ENCODE data around the gene GOLGA5. TPM values are rescaled to one million over a fixed set of nuclear protein-coding genes. Genes with fewer than 3 reads are reported as not detected.

Gene GOLGA5
- total RNA-seq, 1 donor = 77.7 TPM

DNA sequence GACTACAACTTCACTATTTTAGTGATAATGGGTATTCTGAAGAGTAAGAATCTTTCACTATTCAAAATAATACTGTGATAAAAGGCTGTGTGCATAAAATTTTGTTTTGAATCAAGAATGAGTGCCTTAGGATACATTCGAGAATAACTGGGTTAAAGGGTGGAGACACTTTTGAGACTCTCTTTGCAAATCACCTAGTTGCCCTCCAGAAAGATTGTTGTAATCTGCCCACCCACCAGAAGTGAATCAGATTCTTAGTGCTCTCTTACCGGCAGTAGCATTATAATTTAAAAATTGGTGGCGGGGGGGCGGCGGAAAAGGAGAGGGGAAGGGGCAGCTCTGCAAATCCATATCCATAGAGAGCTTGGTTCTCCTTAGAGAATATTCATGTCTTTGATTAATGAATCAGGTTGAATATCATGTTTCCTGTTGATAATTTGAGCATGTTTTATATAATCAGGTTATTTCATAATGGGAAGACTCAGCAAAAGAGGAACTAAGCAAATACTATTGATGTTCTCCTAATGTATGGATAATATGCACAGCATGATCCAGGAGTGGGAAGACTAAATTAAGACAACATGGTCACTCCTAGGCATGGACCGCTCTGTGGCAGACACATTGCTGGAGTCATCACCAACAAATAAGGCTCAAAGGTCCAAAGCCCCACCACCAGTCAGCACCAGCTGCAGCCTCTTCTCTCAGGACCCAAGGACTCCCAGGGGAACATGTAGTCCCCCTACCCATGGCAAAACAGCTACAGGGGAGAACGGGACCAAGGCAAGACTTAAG, 66.1 kb downstream of the GOLGA5 start:
- DNase-seq (ENCODE audit: low read depth) = no peak
- H3K4me3 ChIP-seq (ENCODE audit: low read depth, low read length) = no peak overlapping the region
- TF ChIP-seq, protein P1, sequence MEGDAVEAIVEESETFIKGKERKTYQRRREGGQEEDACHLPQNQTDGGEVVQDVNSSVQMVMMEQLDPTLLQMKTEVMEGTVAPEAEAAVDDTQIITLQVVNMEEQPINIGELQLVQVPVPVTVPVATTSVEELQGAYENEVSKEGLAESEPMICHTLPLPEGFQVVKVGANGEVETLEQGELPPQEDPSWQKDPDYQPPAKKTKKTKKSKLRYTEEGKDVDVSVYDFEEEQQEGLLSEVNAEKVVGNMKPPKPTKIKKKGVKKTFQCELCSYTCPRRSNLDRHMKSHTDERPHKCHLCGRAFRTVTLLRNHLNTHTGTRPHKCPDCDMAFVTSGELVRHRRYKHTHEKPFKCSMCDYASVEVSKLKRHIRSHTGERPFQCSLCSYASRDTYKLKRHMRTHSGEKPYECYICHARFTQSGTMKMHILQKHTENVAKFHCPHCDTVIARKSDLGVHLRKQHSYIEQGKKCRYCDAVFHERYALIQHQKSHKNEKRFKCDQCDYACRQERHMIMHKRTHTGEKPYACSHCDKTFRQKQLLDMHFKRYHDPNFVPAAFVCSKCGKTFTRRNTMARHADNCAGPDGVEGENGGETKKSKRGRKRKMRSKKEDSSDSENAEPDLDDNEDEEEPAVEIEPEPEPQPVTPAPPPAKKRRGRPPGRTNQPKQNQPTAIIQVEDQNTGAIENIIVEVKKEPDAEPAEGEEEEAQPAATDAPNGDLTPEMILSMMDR (IDR thresholded peaks at IDR 0.05; ENCODE audit: insufficient read depth, low read depth, low read length) = no peak

DNA sequence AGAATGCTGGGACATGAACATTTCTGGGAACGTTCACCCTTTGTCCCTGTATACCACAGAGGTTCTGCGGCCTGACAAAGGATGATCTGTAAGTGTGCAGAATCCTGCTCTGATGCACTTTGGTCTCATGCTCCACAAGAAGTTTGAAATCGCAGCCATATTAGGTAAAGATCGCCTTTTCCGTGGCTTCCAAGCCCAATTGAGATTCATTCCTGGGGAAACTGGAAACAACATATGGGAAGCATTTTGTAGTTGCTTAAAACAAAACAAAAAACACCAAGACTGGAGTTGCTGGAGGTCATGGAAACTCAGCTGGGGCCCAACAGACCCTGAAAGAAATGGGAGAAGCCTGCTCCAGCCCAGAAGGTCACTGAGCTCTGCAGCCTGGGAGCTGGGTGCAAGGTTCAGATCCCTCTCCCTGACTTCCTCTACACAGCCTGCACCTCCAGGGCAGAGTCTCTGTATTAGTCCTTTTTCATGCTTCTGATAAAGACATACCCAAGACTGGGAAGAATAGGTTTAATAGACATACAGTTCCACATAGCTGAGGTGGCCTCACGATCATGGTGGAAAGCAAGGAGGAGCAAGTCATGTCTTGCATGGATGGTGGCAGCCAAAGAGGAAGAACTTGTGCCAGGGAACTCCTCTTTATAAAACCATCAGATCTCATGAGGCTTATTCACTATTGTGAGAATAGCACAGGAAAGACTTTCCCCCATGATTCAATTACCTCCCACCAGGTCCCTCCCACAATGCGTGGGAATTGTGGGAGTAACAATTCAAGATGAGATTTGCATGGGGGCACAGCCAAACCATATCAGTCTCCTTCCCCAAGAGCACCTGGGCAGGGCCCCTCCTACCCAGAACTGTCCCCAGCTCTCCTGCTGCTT, 68.0 kb downstream of the GOLGA5 start:
- DNase-seq (ENCODE audit: low read depth) = no peak
- H3K4me3 ChIP-seq (ENCODE audit: low read depth, low read length) = no peak overlapping the region
- TF ChIP-seq, protein P1 (IDR thresholded peaks at IDR 0.05; ENCODE audit: insufficient read depth, low read depth, low read length) = no peak

DNA sequence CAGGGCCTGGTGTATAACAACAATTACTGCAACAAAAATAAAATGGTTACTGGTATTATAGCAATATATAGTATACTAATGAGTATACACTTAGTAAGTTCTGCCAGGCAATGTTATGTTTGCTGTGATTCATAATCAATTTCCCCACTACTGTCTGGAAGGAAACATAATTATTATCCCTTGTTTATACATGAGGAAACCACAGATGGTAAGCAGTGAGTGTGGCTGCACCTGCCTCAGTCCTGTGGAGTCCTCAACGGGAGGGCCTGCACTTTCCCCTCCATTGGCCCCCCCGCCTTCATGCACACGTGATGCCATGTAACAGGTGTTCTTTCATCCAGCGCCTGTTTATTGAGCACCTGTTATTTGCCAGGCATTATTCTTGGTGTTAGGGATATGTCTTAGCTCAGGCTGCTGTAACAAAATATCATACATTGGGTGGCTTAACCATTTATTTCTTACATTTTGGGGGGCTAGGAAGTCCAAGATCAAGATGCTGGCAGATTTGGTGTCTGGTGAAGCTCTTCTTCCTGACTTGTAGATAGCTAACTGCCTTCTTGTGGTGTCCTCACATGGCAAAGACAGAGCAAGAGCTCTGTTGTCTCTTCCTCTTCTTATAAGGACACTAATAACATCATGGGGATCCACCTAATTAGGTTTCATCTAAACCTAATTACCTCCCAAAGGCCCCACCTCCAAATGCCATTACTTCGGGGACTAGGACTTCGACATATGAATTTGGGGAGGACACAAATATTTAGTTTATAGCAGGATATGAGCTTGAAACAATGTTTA, 69.4 kb downstream of the GOLGA5 start:
- no peak for DNase-seq (ENCODE audit: low read depth)
- no peak overlapping the region for H3K4me3 ChIP-seq (ENCODE audit: low read depth, low read length)
- TF ChIP-seq, protein P1 (IDR thresholded peaks at IDR 0.05; ENCODE audit: insufficient read depth, low read depth, low read length) = no peak

DNA sequence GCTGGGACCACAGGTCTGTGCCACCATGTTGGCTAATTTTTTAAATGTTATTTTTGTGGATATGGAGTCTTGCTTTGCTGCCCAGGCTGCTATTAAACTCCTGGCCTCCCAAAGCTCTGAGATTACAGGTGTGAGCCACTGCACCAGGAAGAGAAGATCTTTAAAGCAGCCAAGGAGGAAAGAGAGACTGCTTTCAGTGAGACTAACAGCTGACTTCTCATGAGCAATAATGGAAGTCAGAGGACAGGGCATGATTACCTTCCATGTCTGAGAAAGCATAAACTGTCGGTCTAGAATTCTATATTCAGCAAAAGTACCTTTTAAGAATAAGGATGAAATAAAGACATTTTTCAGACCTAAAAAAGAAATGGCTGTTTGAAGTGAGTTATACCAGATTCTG, 71.6 kb downstream of the GOLGA5 start:
- TF ChIP-seq, protein P1 (IDR thresholded peaks at IDR 0.05; ENCODE audit: insufficient read depth, low read depth, low read length) = no peak
- DNase-seq (ENCODE audit: low read depth) = no peak
- no peak overlapping the region for H3K4me3 ChIP-seq (ENCODE audit: low read depth, low read length)

DNA sequence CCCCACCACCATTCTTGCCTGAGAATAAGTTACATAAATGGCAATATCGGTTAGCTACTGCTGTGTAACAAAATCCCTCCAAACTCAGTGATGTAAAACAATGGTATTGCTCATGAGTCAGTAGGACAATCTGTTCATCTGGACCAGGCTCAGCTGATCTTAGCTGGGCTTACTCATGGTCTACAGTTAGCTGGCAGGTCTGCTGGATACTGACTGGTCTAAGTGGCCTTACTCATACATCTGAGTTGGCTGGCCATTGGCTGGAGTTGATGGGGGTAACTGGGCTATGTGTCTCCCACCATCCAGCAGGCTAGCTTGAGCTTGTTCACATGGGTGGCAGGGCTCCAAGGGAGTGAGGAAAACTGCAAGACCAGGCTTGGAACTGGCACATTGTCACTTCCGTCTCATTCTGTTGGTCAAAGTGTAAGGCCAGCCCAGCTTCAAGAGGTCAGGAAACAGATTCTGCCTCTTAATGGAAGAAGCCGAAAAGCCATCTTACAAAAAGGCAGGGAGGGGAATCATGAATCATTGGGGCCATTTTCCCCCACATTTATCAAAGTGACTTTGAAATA, 72.2 kb downstream of the GOLGA5 start:
- TF ChIP-seq, protein P1 (IDR thresholded peaks at IDR 0.05; ENCODE audit: insufficient read depth, low read depth, low read length) = no peak
- no peak overlapping the region for H3K4me3 ChIP-seq (ENCODE audit: low read depth, low read length)
- DNase-seq (ENCODE audit: low read depth) = no peak
